Right lobe of liver (tissue), 6 donors: ENCODE data around the gene ISM2. TPM values are rescaled to one million over a fixed set of nuclear protein-coding genes. Genes with fewer than 3 reads are reported as not detected.
A peak's percentile ranks its signal among the peaks of the same experiment; 100 is the strongest.

Source experiments
- ATAC-seq, 4 donors: fragments of 200-7000 bp; cut with Tn5 transposase; one replicate each; pipeline ENCODE4 v1.9.1; 2020; ENCODE audit warnings: mild to moderate bottlenecking in 4 of 4, moderate library complexity in 4 of 4
- DNase-seq, 3 donors: peaks; one replicate each; pipeline ENCODE4 v3.0.0-alpha.2; 2020
- H3K27ac ChIP-seq, 3 donors: fragments of 200-600 bp; one replicate each; pipeline ENCODE4 v1.8.0; 2022
- H3K27me3 ChIP-seq, 2 donors: fragments of 200-600 bp; one replicate each; pipeline ENCODE4 v1.8.0; 2022
- H3K36me3 ChIP-seq, 4 donors: fragments of 200-600 bp; sonication (generic) in 1 of 4; one replicate each; pipeline versions ENCODE4 v1.5.1 to v1.8.0; 2017 to 2022; ENCODE audit warnings: control low read depth in 1 of 4
- H3K4me1 ChIP-seq, 4 donors: fragments of 200-600 bp; sonication (generic) in 1 of 4; one replicate each; pipeline versions ENCODE4 v1.5.1 to v1.8.0; 2017 to 2022; ENCODE audit warnings: control low read depth in 1 of 4
- H3K4me3 ChIP-seq, 3 donors: fragments of 200-600 bp; one replicate each; pipeline ENCODE4 v1.8.0; 2022
- H3K9me3 ChIP-seq, 4 donors: fragments of 200-600 bp; sonication (generic) in 1 of 4; one replicate each; pipeline versions ENCODE4 v1.5.1 to v1.8.0; 2017 to 2022; ENCODE audit warnings: control low read depth in 1 of 4
- CTCF ChIP-seq, 4 donors: fragments of 200-600 bp in 3 of 4; fragments of 450-650 bp in 1 of 4; IDR thresholded peaks; one replicate each; pipeline versions ENCODE4 v1.5.1 to v1.8.0; 2016 to 2022; ENCODE audit warnings: antibody characterized with exemption in 4 of 4, mild to moderate bottlenecking in 2 of 4
- POLR2A ChIP-seq: fragments of 450-650 bp; IDR thresholded peaks from one replicate; pipeline ENCODE4 v1.6.1; 2017; ENCODE audit warnings: antibody characterized with exemption, mild to moderate bottlenecking
- WGBS: methylation state at CpG from one replicate; pipeline ENCODE4 v1.1.6; 2018; ENCODE audit warnings: low coverage, low lambda C conversion rate; ENCODE audit not compliant: insufficient coverage; ENCODE audit errors: missing lambda C conversion rate; 5-methylcytosine and 5-hydroxymethylcytosine counted together
- intact Hi-C, 2 donors: fragments of 100-400 bp; cut with DNase I; formaldehyde crosslinking; loops; one replicate each; pipeline versions ENCODE4 v1.11.2 to v1.14.1; 2022
- total RNA-seq, 6 experiments: library from RNA; depleted of rRNA in 2 of 6; stranded (reverse); fragments of >200 nt in 2 of 6; fragmentation: NEBNext Ultra II Directional in 3 of 6; extraction: Animal tissue kit (Norgen Biotek cat#: 25700) in 3 of 6; gene quantifications; one replicate each; pipeline versions ENCODE4 v1.1.0 to v1.2.4, GENCODE V29; 2016 to 2023
- donor health status: DM: no; HTN: yes; CAD: no.
- donor health status: DM: no; HTN: no; CAD: no.
- donor health status: DM: no; HTN: no; CAD: no.
- donor health status: DM: no; HTN: yes; CAD: no.
- donor health status: DM: no; HTN: yes; CAD: no.

Gene ISM2
- total RNA-seq, 6 experiments from 2014 or later: 0.37 TPM; not detected in 5

GRCh38 chr14:77505031-77505430, 6.4 kb upstream of the ISM2 start:
- no peak overlapping the region for H3K4me3 ChIP-seq
- no peaks in the 10 kb centered on the region for H3K9me3 ChIP-seq
- ATAC-seq (no peak), DNase-seq (no peak)
- WGBS: 60% methylated on average over 4 of the region's 4 CpGs
- TF ChIP-seq CTCF (IDR thresholded peaks at IDR 0.05) (no peak), POLR2A (no peak)
- no peak overlapping the region for H3K27ac ChIP-seq
- intact Hi-C loops: no loop called here
- H3K4me1 ChIP-seq: no peaks in the 10 kb centered on the region
- no peaks in the 10 kb centered on the region for H3K27me3 ChIP-seq
- peaks cover 0 to 6% (median 1%) of the 10 kb centered on the region in 4 donors for H3K36me3 ChIP-seq

GRCh38 chr14:77503138-77503537, 4.5 kb upstream of the ISM2 start:
- H3K4me1 ChIP-seq: peaks cover 0 to 4% (median 0%) of the 10 kb centered on the region in 4 donors
- intact Hi-C loops: no loop called here
- peaks cover 0 to 3% (median 0%) of the 10 kb centered on the region in 4 donors for H3K36me3 ChIP-seq
- no peak overlapping the region for H3K27ac ChIP-seq
- TF ChIP-seq CTCF (IDR thresholded peaks at IDR 0.05) (no peak), POLR2A (no peak)
- H3K4me3 ChIP-seq: no peak overlapping the region
- no peaks in the 10 kb centered on the region for H3K27me3 ChIP-seq
- H3K9me3 ChIP-seq: no peaks in the 10 kb centered on the region
- ATAC-seq (no peak), DNase-seq (no peak)
- 96% methylated on average over 5 of the region's 5 CpGs for WGBS

GRCh38 chr14:77502109-77502782, 3.6 kb upstream of the ISM2 start:
- ATAC-seq: no peak
- Histone ChIP-seq H3K36me3 (no peaks in the 10 kb centered on the region), H3K9me3 (no peaks in the 10 kb centered on the region), H3K4me1 (peaks cover 0 to 8% (median 0%) of the 10 kb centered on the region in 4 donors), H3K27me3 (no peaks in the 10 kb centered on the region), H3K4me3 (no peak overlapping the region), H3K27ac (no peak overlapping the region)
- TF ChIP-seq CTCF (IDR thresholded peaks at IDR 0.05): no peak
- no peak for TF ChIP-seq POLR2A
- no peak for DNase-seq
- intact Hi-C loops: no loop called here
- 62% methylated on average over 9 of the region's 11 CpGs for WGBS

- peaks cover 0 to 8% (median 0%) of the 10 kb centered on the region in 4 donors for H3K4me1 ChIP-seq
- H3K4me3 ChIP-seq: peak overlapping the region; percentile 31 to 42 (median 32)
- intact Hi-C loops: no loop called here
- H3K36me3 ChIP-seq: no peaks in the 10 kb centered on the region
- ATAC-seq (peak in 2 of 4 donors; percentile 14 to 31), DNase-seq (no peak)
- no peaks in the 10 kb centered on the region for H3K27me3 ChIP-seq
- no peaks in the 10 kb centered on the region for H3K9me3 ChIP-seq
- no peak for TF ChIP-seq CTCF (IDR thresholded peaks at IDR 0.05)
- TF ChIP-seq POLR2A: no peak
- no peak overlapping the region for H3K27ac ChIP-seq
- WGBS: no CpG with 5 or more reads among the region's 53 CpGs
Observed at GRCh38 chr14:77498984-77499527, 440 bp upstream of the ISM2 start.
